GM12874 (cell line): ENCODE results near the gene TECPR2.

Source experiments
- CTCF ChIP-seq: IDR thresholded peaks from 2 replicates; pipeline ENCODE4 v1.5.1; 2011; ENCODE audit warnings: low read depth, mild to moderate bottlenecking, control low read depth, low read length, moderate library complexity; ENCODE audit not compliant: insufficient read depth

Gene TECPR2

GRCh38 chr14:102317564-102318248 is 45.0 kb upstream of the TECPR2 start:
- 0 out of 2 replicates have a peak, but pooled peaks have one; percentile 4 for TF ChIP-seq CTCF

GRCh38 chr14:102318781-102319276 is 43.9 kb upstream of the TECPR2 start:
- no peak for TF ChIP-seq CTCF

GRCh38 chr14:102319351-102320032 is 43.2 kb upstream of the TECPR2 start, which contains the start of gene ZNF839:
Gene ZNF839 (plus strand): TSS chr14:102319746. CDS start chr14:102319766, 20 bp downstream.
- TF ChIP-seq CTCF = no peak

GRCh38 chr14:102320033-102320660 is 42.6 kb upstream of the TECPR2 start:
- no peak for TF ChIP-seq CTCF

GRCh38 chr14:102320671-102321455 is 41.9 kb upstream of the TECPR2 start:
- no peak for TF ChIP-seq CTCF

- no peak for TF ChIP-seq CTCF
These were observed 41.0 kb upstream of the TECPR2 start for GRCh38 chr14:102321456-102322422.
